HCT116 (cell line): ENCODE measurements around the gene HOXD1. TPM values are rescaled to one million over a fixed set of nuclear protein-coding genes. Genes with fewer than 3 reads are reported as not detected.

Source experiments
- ATAC-seq: fragments of 200-7000 bp; cut with Tn5 transposase; 2 replicates; pipeline ENCODE4 v1.9.1; 2020; ENCODE audit warnings: mild to moderate bottlenecking, moderate library complexity
- BruUV-seq: library from RNA; stranded (reverse); fragments of 400-500 nt; replicated peaks from 2 replicates; lab custom pipeline; 2021; lab: Mats Ljungman, UMichigan
- CTCF ChIA-PET: fragments of 300-600 bp; sonication (Branson Sonifier 250); formaldehyde crosslinking; loops from one replicate; lab custom pipeline; 2021; ENCODE audit warnings: antibody characterized with exemption; lab: Charles Lee
- POLR2A ChIA-PET: fragments of 300-600, 350-600 bp; sonication (Branson Sonifier 250); formaldehyde crosslinking; loops from one replicate; lab custom pipeline; 2021; ENCODE audit warnings: antibody characterized with exemption; lab: Charles Lee
- RAD21 ChIA-PET, 2 experiments: fragments of 300-600 bp; sonication (Branson Sonifier 250); formaldehyde crosslinking; loops; one replicate each; lab custom pipeline; 2023; ENCODE audit warnings: low total read pairs in 2 of 2; ENCODE audit not compliant: uncharacterized antibody in 2 of 2, unreplicated experiment in 2 of 2, low non-redundant PET in 1 of 2; lab: Charles Lee
- DNase-seq: peaks from one replicate; pipeline ENCODE4 v3.0.0-alpha.2; 2010; ENCODE audit warnings: low read depth, low spot score
- H2AFZ ChIP-seq: fragments of 200-600 bp; shearing (Covaris generic), sonication (generic); 2 replicates; pipeline ENCODE4 v1.6.1; 2017; ENCODE audit warnings: low read depth, mixed run types, mixed read lengths, antibody characterized with exemption, low read length; ENCODE audit not compliant: poor library complexity, severe bottlenecking
- H3K27ac ChIP-seq: 2 replicates; pipeline ENCODE4 v1.5.1; 2012; ENCODE audit warnings: low read depth, low read length
- H3K27me3 ChIP-seq: fragments of 200-600 bp; sonication (generic); 2 replicates; pipeline ENCODE4 v1.6.1; 2016; ENCODE audit warnings: mixed run types, low read length, mixed read lengths; ENCODE audit not compliant: insufficient read depth
- H3K36me3 ChIP-seq, 2 experiments: fragments of 200-500 bp in 1 of 2; fragments of 200-600 bp in 1 of 2; sonication (Bioruptor generic) in 1 of 2; sonication (generic) in 1 of 2; 2 replicates each; pipeline versions ENCODE4 v1.5.1 to v1.6.1; 2014 to 2016; ENCODE audit warnings: low read length in 2 of 2, inconsistent platforms in 1 of 2, mixed read lengths in 1 of 2, mixed run types in 1 of 2; ENCODE audit not compliant: insufficient read depth in 2 of 2, control insufficient read depth in 1 of 2
- H3K4me1 ChIP-seq, 2 experiments: fragments of 200-600 bp in 1 of 2; sonication (generic) in 1 of 2; 2 replicates each; pipeline versions ENCODE4 v1.5.1 to v1.6.1; 2012 to 2017; ENCODE audit warnings: low read length in 2 of 2, inconsistent platforms in 1 of 2, mild to moderate bottlenecking in 1 of 2, mixed read lengths in 1 of 2, mixed run types in 1 of 2, moderate library complexity in 1 of 2; ENCODE audit not compliant: insufficient read depth in 2 of 2, control insufficient read depth in 1 of 2
- H3K4me2 ChIP-seq: fragments of 200-600 bp; sonication (generic); 2 replicates; pipeline ENCODE4 v1.6.1; 2017; ENCODE audit warnings: mixed run types, low read length, mixed read lengths
- H3K4me3 ChIP-seq, 2 experiments: fragments of 200-600 bp in 1 of 2; sonication (generic) in 1 of 2; replicated peaks in 1 of 2; 2 replicates each; pipeline ENCODE4 v1.5.1; 2011 to 2016; ENCODE audit warnings: low read length in 2 of 2, control low read depth in 1 of 2, low read depth in 1 of 2, mild to moderate bottlenecking in 1 of 2, mixed read lengths in 1 of 2, mixed run types in 1 of 2
- H3K79me2 ChIP-seq: fragments of 200-600 bp; sonication (generic); 2 replicates; pipeline ENCODE4 v1.6.1; 2017; ENCODE audit warnings: mild to moderate bottlenecking, mixed run types, low read length, moderate library complexity, mixed read lengths; ENCODE audit not compliant: insufficient read depth
- H3K9ac ChIP-seq: fragments of 200-600 bp; sonication (generic); 2 replicates; pipeline ENCODE4 v1.6.1; 2016; ENCODE audit warnings: low read length, mixed read lengths
- H3K9me2 ChIP-seq: fragments of 200-600 bp; sonication (generic), shearing (Covaris generic); 2 replicates; pipeline ENCODE4 v1.6.1; 2017; ENCODE audit warnings: mixed run types, mild to moderate bottlenecking, moderate library complexity; ENCODE audit not compliant: insufficient read depth
- H3K9me3 ChIP-seq, 2 experiments: fragments of 200-500 bp in 1 of 2; fragments of 200-600 bp in 1 of 2; sonication (Bioruptor generic) in 1 of 2; sonication (generic) in 1 of 2; 2 replicates each; pipeline ENCODE4 v1.6.1; 2014 to 2017; ENCODE audit warnings: low read length in 2 of 2, mixed read lengths in 2 of 2, inconsistent platforms in 1 of 2, low read depth in 1 of 2, mild to moderate bottlenecking in 1 of 2, mixed run types in 1 of 2, moderate library complexity in 1 of 2; ENCODE audit not compliant: control insufficient read depth in 1 of 2, insufficient read depth in 1 of 2
- H4K20me1 ChIP-seq: fragments of 200-600 bp; sonication (generic), shearing (Covaris generic); 2 replicates; pipeline ENCODE4 v1.6.1; 2017; ENCODE audit warnings: mixed run types, mild to moderate bottlenecking, moderate library complexity; ENCODE audit not compliant: insufficient read depth
- CBX3 ChIP-seq: IDR thresholded peaks from 2 replicates; pipeline ENCODE4 v1.6.1; 2012; ENCODE audit warnings: low read depth
- ELF1 ChIP-seq: IDR thresholded peaks from 2 replicates; pipeline ENCODE4 v1.6.1; 2012; ENCODE audit warnings: low read depth, borderline replicate concordance
- EZH2 ChIP-seq: fragments of 200-600 bp; sonication (generic); IDR thresholded peaks from 2 replicates; pipeline ENCODE4 v1.6.1; 2017; ENCODE audit warnings: antibody characterized with exemption, mixed run types
- FOSL1 ChIP-seq: IDR thresholded peaks from 2 replicates; pipeline ENCODE4 v1.6.1; 2012; ENCODE audit warnings: low read depth
- JUND ChIP-seq: IDR thresholded peaks from 2 replicates; pipeline ENCODE4 v1.6.1; 2012
- POLR2A ChIP-seq: IDR thresholded peaks from 2 replicates; pipeline ENCODE4 v1.7.0; 2011; ENCODE audit warnings: borderline replicate concordance; ENCODE audit not compliant: insufficient read depth, insufficient read length; ENCODE audit errors: extremely low read depth
- RAD21 ChIP-seq: IDR thresholded peaks from 2 replicates; pipeline ENCODE4 v1.6.1; 2012; ENCODE audit warnings: low read depth, mild to moderate bottlenecking
- REST ChIP-seq: IDR thresholded peaks from 2 replicates; pipeline ENCODE4 v1.6.1; 2012; ENCODE audit warnings: low read depth
- SIN3A ChIP-seq: IDR thresholded peaks from 2 replicates; pipeline ENCODE4 v1.6.1; 2012; ENCODE audit warnings: low read depth
- SP1 ChIP-seq: IDR thresholded peaks from 2 replicates; pipeline ENCODE4 v1.6.1; 2012; ENCODE audit warnings: low read depth
- SRF ChIP-seq: IDR thresholded peaks from 2 replicates; pipeline ENCODE4 v1.6.1; 2012; ENCODE audit warnings: low read depth
- TCF7L2 ChIP-seq: IDR thresholded peaks from 2 replicates; pipeline ENCODE4 v1.7.0; 2011; ENCODE audit warnings: borderline replicate concordance, inconsistent platforms; ENCODE audit not compliant: insufficient read depth, insufficient read length; ENCODE audit errors: extremely low read depth
- YY1 ChIP-seq: IDR thresholded peaks from 2 replicates; pipeline ENCODE4 v1.6.1; 2011; ENCODE audit warnings: low read length, low read depth, moderate library complexity, mild to moderate bottlenecking; ENCODE audit not compliant: insufficient replicate concordance; ENCODE audit errors: extremely low read depth
- ZFX ChIP-seq: fragments of 450-650 bp; IDR thresholded peaks from 2 replicates; pipeline ENCODE4 v1.6.1; 2017
- ZNF274 ChIP-seq: fragments of 200-500 bp; sonication (Bioruptor generic); IDR thresholded peaks from 2 replicates; pipeline ENCODE4 v1.6.1; 2014; ENCODE audit warnings: mild to moderate bottlenecking, low read depth, low read length, inconsistent platforms
- intact Hi-C: fragments of 100-400 bp; cut with micrococcal nuclease; formaldehyde crosslinking; loops from 2 replicates; pipeline ENCODE4 v1.10.0; 2022
- total RNA-seq: library from RNA; stranded (reverse); gene quantifications from one replicate; pipeline ENCODE4 v1.2.1, GENCODE V29; 2021; ENCODE audit not compliant: unreplicated experiment

HOXD1 gene
- total RNA-seq, 1 experiment from 2014 or later = not detected

GRCh38 chr2:176138923-176139660 lies 49.4 kb upstream of the HOXD1 start (continued):
- no peak for TF ChIP-seq REST
- TF ChIP-seq JUND = no peak
- no peak for TF ChIP-seq ZFX
- no peak for TF ChIP-seq ELF1
- no peak for TF ChIP-seq SRF
- no peak for TF ChIP-seq RAD21
- TF ChIP-seq SIN3A = no peak
- no peak for TF ChIP-seq CBX3
- no peak for TF ChIP-seq SP1

- no peaks in the 10 kb centered on the region for H3K36me3 ChIP-seq
- ATAC-seq (no peak), DNase-seq (no peak)
- H3K27me3 ChIP-seq = no peaks in the 10 kb centered on the region
- H3K79me2 ChIP-seq = no peaks in the 10 kb centered on the region
- ChIA-PET POLR2A (interaction anchor here (1.1 kb wide), 1 partner anchor 415 kb away, joined by 4 read pairs; no protein-coding TSS in a partner anchor), CTCF (interaction anchor here (0.6 to 6.5 kb wide), 19 partner anchors 9 to 1025 kb away, joined by 3 to 109 read pairs (median 6); partner anchors contain the start of gene HOXD8), RAD21 (interaction anchor here (0.6 to 2.2 kb wide), 10 partner anchors 307 to 1106 kb away, joined by 3 to 16 read pairs (median 6); no protein-coding TSS in a partner anchor)
- peak overlapping the region; percentile 25 to 40; a peak in 3 of 4 replicates for H3K4me3 ChIP-seq
- H4K20me1 ChIP-seq = no peaks in the 10 kb centered on the region
- peak overlapping the region; percentile 78 for H3K4me2 ChIP-seq
- H3K9me2 ChIP-seq = no peaks in the 10 kb centered on the region
- H2AFZ ChIP-seq = peak overlapping the region; percentile 66
- H3K9ac ChIP-seq = 0 out of 2 replicates have a peak overlapping the region, but pooled peaks have one; percentile 23
- no TSS peak for BruUV-seq
- no peak overlapping the region for H3K27ac ChIP-seq
- intact Hi-C loops = loop anchor here (1.0 kb wide), 3 partner anchors 315 to 498 kb away; no protein-coding TSS in a partner anchor
- TF ChIP-seq JUND (no peak), YY1 (no peak), FOSL1 (no peak), ZNF274 (no peak), EZH2 (no peak), POLR2A (no peak), ZFX (no peak), TCF7L2 (no peak), RAD21 (no peak), ELF1 (no peak)
- TF ChIP-seq, all 23 proteins: peak for 0
- peaks cover 5 to 22% of the 10 kb centered on the region in 2 experiments; a peak in 3 of 4 replicates for H3K4me1 ChIP-seq
- no peaks in the 10 kb centered on the region for H3K9me3 ChIP-seq
These were observed 48.6 kb upstream of the HOXD1 start for GRCh38 chr2:176139661-176140512.
